ENCODE results near the gene TANC2.

DNA sequence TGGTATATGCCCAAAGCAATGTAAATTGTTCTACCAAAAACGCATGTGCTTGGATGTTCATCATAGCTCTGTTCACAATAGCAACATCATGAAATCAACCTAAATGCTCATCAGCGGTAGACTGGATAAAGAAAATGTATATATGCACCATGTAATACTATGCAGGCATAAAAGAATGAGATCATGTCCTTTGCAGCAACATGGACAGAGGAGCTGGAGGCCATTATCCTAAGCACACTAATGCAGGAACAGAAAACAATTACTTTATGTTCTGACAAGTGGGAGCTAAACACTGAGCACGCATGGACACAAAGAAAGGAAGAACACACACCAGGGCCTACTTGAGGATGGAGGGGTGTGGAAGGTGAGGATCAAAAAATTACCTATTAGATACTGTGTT is 33.7 kb downstream of the TANC2 start:
- TF ChIP-seq, protein P1, sequence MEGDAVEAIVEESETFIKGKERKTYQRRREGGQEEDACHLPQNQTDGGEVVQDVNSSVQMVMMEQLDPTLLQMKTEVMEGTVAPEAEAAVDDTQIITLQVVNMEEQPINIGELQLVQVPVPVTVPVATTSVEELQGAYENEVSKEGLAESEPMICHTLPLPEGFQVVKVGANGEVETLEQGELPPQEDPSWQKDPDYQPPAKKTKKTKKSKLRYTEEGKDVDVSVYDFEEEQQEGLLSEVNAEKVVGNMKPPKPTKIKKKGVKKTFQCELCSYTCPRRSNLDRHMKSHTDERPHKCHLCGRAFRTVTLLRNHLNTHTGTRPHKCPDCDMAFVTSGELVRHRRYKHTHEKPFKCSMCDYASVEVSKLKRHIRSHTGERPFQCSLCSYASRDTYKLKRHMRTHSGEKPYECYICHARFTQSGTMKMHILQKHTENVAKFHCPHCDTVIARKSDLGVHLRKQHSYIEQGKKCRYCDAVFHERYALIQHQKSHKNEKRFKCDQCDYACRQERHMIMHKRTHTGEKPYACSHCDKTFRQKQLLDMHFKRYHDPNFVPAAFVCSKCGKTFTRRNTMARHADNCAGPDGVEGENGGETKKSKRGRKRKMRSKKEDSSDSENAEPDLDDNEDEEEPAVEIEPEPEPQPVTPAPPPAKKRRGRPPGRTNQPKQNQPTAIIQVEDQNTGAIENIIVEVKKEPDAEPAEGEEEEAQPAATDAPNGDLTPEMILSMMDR (IDR thresholded peaks at IDR 0.05), result no peak
- no peak for TF ChIP-seq POLR2A (IDR thresholded peaks at IDR 0.05)
- TF ChIP-seq POLR2AphosphoS5 (IDR thresholded peaks at IDR 0.05), result no peak

Data from breast epithelium (tissue), 3 donors.